Stimulated activated CD8-positive, alpha-beta memory T cell treated with anti-CD3 and anti-CD28 coated beads, Interleukin-2, amount 100 ng/mL, for 1 hour (primary cell): ENCODE results near the gene PTPRR.

Experiments used
- DNase-seq, 2 donors: peaks; one replicate each; pipeline ENCODE4 v3.0.0-alpha.2; 2020; ENCODE audit warnings: low read depth in 2 of 2

PTPRR gene

GRCh38 chr12:70796989-70797388 is 123.5 kb downstream of the PTPRR start:
- no peak for DNase-seq

GRCh38 chr12:70795608-70796007 is 124.9 kb downstream of the PTPRR start:
- no peak for DNase-seq

DNA sequence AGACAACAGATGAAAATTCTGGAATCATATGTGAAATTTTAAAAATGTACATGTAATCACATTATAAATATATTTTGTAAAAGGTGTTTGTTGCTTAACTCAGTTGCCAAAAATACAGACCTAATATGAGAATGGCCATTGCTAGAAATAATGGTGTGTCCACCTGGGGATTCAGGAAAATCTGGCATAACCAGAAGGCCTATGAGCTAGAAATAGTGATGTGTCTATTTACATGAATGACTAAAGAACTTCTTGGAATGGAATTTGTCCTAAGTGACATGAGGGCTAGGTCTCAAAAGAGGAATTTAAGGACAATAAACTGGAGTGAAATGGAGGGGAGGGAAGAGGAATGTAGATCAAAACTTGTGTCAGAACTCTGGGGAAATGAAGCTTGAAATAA is 126.4 kb downstream of the PTPRR start:
- DNase-seq, result no peak

GRCh38 chr12:70788774-70789173 is 131.8 kb downstream of the PTPRR start:
- DNase-seq, result no peak

DNA sequence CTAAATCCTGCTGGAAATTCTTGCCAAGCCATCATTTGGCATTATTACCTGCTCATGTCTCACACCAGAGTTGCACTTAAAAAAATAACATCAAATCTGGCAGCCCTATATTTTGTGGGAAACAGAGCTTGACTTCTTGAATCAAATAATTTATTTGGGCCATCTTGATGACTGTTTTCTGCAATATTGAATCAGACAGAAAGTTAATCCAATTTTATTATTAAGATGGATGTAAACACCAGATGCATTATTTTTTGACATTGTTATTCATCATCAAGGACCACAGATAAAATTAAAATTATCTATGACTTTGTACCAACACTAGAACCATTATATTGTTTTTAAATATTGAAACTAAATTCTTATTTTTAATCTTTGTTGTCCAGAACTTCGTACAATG is 132.9 kb downstream of the PTPRR start:
- no peak for DNase-seq

DNA sequence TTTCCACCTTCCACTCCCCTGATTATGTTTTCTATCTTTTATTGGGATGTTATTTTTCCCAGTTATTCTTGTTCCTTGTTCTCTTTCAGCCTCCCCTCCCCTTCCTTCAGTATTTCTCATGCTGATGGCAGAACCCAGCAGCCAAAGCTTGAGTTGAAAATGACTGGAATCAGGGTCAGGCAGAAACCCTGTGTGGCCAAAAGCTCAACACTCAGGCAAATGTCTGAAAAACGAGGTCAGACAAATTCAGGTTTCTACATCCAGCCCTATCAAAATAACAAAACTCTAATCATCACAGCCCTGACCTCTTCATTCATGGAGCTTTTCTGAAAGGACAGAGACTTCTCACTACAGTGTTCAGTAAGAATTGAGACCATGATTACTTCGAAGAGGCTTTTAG is 134.6 kb downstream of the PTPRR start:
- no peak for DNase-seq

DNA sequence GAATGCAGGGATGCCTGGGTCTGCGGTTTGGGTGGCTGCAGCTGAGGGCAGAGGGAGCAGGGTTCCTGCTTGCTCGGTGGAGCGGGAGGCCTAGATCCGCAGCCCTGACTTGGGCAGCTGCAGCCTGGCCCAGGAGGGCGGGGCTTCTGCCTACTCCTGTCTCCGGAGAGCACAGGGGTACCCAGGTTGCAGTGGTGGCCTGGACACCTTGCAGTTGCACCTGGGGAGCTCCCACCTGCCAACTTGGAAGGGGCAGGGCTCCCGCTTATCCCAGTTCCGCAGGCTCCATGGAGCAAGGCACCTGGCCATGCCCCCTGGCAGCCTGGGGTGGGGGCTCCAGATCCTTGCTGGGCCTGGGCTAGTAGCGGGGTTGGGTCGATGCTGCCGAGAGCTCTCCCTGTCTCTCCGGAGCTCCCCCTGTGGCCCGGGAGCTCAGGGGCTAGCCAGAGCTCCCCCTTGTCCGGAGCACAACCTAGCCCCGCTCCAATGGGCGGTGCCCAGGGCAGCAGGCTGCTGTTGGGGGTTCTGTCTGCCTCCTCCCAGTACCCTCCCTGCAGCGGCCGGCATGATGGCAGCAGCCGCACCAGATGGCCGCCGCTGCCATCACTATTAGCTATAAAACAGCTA is 136.4 kb downstream of the PTPRR start:
- DNase-seq, result no peak

DNA sequence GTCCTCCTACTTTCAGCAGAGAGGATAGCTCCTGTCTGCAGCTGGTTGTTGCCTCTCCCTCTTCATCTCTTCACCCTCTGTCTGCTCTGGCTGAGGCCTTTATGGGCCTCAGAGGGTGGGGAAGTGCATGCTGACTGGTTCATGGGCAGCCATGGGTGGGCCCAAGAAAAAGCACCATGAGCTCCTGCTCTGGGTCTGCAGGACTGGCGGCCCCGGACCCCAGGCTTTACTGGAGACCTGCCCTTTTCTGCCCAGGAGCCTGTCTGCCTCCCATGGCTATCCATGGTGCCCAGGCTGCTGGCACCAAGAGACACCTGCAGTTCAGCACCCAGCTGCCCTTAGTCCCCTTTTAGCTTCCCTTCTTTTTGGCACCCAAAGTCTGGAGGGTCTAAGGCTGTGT is 137.1 kb downstream of the PTPRR start:
- DNase-seq, result no peak

DNA sequence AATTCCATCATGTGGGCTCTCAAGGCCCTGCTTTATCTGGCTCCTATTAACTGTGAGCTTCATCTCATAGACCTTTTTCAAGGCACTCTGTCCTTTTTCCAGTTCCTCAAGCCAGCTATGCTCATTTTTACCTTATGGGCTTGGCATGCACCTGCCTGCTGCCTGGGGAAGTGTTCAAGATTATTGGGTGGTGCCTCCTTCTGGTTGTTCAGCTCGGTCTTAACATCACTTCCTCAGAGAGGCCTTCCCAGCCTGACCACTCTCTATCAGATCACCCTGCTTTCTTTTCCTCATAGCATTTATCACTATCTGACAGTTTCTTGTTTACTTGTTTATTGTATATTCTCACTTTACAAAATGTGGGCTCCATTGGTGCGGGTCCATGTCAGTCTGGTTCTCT is 141.3 kb downstream of the PTPRR start:
- DNase-seq, result no peak

DNA sequence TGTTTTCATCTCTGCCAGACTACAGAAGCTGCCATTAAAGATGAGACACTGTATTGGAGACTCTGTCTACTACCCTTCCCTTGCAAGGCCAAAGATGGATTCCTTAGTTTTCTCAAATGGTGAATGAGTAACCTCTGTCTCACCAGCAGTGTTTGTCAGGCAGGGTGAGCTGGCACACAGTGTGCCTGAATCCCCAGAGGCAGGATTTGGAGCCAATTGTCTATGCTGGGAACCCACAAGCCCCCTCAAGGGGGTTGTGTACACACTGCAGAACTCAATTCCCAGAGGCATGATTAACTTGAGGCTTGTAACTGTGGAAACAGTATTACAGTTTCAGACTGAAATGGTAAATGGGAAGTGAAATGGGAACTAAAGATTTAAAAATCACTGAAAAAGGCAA is 146.5 kb downstream of the PTPRR start:
- no peak for DNase-seq

DNA sequence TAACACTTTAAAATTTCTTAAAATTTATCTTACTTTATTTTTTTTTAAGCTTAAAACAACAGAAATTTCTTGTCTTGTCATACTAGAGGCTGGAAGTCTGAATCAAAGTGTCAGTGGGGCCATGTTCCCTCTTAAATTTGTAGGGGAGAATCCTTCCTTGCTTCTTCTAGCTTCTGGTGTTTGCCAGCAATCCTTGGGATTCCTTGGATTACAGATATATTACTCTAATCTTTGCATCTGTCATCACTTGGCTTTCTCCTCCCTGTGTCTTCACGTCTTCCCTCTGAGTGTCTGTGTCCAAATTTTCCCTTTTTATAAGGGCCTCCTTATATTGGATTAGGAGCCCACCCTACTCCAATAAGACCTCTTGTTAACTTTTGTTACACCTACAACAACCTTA is 147.7 kb downstream of the PTPRR start:
- DNase-seq, result no peak

- DNase-seq, result no peak
Measured at GRCh38 chr12:70771581-70771980, 149.0 kb downstream of the PTPRR start.

DNA sequence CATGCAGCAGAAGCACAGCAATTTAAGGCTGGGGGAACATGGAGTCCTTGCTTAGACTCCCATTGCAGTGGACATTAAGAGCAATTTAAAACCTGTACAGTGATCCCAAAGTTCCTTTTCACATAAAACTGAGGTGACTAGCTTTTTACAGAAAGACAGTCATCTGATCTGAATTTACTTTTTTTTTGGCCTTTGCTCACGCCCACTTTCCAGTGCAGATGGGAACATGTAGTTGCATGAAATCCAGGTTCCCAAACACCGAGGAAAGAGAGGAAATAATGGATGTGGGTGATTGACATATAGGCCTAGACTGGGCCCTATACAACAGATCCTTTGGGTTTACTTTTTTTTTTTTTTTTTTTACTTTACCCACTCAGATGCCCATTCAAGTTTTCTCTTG is 156.9 kb downstream of the PTPRR start:
- DNase-seq, result no peak

DNA sequence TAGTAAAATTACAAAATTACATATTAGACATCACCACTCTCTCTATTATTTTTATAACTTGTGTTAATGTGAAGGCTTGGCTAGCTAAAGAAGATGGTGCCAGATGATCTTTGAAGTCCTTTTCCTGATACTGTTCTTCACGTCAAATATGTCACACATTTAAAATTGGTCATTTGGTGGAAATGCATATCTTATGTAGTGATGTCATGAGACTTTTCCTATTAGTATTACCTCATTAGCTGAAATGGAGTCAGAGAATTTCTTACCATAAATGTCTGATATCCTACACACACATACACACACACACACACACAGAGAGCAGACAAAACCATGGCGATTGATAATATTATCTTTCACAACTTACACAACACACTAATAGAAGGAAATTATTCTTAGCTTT is 158.5 kb downstream of the PTPRR start:
- DNase-seq, result no peak

DNA sequence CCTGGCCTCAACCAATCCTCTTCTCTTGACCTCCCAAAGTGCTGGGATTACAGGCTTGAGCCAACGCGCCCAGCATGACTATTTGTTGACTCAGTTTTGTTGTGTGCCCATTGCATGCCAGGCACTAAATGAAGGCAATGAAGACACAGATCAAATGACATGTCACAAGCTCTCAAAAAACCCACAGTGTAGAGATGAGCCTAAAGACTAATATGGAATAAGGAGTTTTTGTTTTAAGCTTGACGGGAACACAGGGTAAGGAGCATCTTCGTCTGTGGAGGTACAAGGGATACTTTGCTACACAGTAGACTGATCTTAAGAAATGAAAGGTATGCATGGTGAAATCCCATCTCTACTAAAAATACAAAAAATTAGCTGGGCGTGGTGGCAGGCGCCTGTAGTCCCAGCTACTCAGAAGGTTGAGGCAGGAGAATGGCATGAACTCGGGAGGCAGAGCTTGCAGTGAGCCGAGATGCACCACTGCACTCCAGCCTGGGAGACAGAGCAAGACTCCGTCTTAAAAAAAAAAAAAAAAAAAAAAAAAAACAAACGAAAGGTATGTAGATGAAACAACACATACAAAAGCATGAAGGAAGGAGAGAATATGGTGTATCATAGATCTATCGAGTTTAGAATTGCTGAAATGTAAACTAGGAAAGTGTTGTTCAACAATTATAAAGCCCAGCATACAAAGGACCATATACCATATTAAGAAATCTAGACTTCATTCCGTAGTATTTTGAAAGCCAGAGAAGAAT is 161.2 kb downstream of the PTPRR start:
- no peak for DNase-seq

DNA sequence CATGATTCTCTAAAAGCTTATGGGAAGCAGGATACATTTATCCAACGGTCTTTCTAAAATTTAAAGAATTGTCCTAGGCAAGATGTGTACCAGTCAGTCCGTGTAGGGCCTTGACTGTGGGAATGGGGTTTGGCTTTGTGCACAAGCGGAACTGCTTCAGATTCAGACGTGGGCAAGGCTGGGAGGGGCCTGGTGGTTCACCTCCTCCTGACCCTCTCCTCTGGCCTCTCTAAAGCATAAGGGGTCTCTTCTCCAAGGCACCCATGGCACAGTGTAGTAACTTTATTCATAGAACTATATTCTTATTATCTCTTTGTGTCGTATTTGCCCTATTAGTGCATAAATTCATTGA is 162.1 kb downstream of the PTPRR start:
- DNase-seq, result no peak

DNA sequence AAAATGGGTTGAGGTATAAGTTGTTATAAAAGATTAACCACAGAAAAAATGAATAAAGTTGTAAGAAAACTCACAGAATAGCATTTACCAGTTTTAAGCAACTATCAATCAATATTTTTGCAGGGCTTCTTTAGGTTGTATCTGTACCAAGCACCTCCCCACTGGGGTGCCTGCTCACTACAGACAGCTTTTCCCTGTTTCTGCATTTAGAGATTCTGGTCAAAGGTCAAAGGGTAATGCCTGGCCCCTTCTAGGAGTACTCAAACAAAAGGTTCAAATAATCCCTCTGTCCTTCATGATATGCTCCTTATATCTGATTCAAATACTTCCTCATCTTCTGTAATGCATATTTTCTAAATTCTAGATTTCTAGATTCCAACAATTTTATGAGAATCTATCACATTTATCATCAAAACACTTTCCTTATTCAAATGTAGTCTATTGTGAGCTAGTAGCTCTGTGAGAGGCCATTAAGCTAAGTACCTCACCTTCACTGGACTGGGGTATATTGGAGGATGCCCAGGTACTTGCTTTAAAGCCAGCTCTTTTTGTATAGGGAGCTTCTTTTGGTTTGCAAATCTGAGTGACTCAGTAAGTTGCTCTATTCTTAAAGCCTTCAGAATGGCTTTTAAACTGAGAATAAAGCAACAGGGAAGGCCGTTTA is 162.6 kb downstream of the PTPRR start:
- DNase-seq, result no peak

GRCh38 chr12:70756791-70757190 is 163.7 kb downstream of the PTPRR start:
- DNase-seq, result no peak

DNA sequence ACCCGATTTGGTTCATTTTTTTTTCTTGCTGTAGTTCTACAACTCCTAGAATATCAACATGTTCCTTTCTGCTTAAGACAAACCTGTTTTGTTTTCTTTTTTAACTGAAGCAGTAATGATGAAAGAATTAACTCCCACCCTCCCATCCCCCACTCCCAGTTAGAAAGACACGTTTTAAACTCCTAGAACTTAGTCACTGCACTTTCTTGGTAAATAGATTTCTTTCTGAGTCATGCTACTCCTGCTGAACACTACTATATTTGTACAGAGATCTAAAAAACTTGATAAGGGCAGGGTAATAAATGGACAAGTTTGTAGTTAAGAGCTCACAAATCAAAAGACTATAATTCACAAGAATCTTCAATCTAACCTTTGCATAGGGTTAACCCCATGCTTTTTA is 164.4 kb downstream of the PTPRR start:
- no peak for DNase-seq

DNA sequence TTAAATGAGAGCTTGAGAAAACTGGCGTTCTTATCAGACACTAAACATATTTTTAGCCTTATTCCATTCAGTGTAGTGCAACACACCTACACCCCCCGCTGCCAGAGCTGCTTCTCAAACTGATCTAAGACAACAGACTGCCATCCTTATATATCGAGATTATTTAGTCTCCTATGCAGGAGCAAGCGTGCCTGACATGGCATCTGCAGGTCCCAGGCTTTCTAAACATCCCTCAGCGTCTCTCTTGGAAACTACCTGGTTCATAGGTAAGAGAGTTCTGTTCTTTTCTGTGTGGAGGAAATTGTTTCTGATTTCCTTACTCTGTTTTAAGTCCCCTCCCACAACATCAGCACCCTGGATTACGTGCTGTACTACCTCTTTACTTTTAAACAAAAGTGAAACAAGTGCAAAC is 166.2 kb downstream of the PTPRR start:
- no peak for DNase-seq

DNA sequence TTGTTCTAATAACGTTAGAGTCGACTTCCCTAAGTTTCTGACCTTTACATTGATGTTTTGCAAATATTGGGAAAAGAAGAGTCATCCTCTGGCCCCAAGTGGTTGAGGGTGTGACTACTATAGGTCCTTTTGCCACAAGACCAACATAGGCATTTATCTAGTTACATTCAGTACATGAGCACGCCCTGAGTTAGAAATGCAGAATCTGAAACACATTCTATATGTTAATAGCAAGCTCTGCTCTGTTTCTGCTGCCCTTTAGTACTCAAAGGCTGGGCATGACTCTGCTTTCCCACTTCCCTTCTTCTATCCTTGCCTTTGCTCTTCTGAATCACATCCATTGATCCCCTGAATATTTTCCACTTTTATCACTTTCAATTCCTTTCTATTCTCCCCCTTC is 168.2 kb downstream of the PTPRR start:
- DNase-seq, result no peak

- DNase-seq, result no peak
Measured at GRCh38 chr12:70749931-70750330, 170.6 kb downstream of the PTPRR start.

- no peak for DNase-seq
Measured at GRCh38 chr12:70748809-70749208, 171.7 kb downstream of the PTPRR start.
